ENCODE measurements around the gene CASK. TPM values are rescaled to one million over a fixed set of nuclear protein-coding genes. Genes with fewer than 3 reads are reported as not detected.

Gene CASK
- total RNA-seq, 1 donor = 55.4 TPM

DNA sequence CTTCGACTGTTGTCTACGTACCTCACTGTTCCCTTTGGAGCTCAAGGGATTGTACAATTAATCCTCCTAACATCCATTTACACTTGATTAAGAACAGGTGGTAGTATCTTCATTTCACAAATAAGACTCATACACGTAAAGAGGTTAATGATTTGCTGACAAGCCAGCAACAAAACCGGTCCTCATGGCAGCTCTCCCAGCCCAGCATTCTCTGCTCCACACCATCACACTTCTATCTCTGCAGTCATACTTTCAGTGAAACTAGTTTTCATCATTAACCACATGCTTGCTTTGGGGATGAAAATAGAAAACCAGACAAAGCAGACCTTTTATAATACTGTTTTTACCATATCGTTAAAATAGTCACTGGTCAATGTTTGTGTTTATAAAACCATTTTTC lies 28.7 kb upstream of the CASK start:
- H3K27me3 ChIP-seq (ENCODE audit: insufficient read depth, low read length) = peaks cover 4% of the 10 kb centered on the region

DNA sequence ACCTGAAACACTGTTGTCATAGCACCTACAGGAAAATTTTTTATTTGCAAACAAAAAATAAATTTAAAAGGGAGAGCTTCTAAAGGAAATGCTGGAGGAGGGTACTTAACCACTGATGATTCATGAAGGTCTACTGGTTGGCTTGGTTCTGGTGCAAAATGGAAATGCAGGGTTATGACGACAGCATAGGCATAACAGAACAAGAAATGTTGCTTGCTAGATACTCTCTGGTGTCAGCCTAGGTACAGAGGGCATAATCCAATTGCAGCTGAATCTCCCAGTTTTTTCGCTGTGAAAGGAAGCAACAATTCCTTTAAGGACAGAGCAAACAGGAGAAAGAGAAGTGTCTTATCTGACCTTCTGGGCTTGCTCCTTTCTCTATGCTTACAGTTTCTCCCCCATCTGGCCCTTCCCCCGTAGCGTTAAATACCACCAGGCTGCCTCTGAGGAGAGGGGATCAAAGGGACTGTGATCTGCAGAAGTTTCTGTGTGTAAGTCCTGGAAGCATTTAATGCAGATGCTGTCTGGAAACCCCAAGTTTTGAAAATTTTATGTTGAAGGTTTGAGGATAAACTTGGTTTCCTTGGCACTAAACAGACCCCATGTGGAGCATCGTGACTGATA lies 23.7 kb upstream of the CASK start:
- Histone ChIP-seq H3K79me2 (ENCODE audit: insufficient read depth, low read length) (no peaks in the 10 kb centered on the region), H3K4me1 (ENCODE audit: insufficient read depth, low read length) (no peaks in the 10 kb centered on the region), H3K36me3 (ENCODE audit: insufficient read depth, low read length) (no peaks in the 10 kb centered on the region), H3K27me3 (ENCODE audit: insufficient read depth, low read length) (peaks cover 2% of the 10 kb centered on the region), H3K4me3 (ENCODE audit: insufficient read depth, low read length) (no peak overlapping the region), H4K20me1 (ENCODE audit: insufficient read depth, low read length) (no peaks in the 10 kb centered on the region), H3K4me2 (ENCODE audit: insufficient read depth, low read length) (no peak overlapping the region), H3K27ac (ENCODE audit: low read depth, low read length) (no peak overlapping the region), H2AFZ (ENCODE audit: low read length) (no peak overlapping the region), H3K9me3 (ENCODE audit: low read depth, low read length) (no peaks in the 10 kb centered on the region)
- TF ChIP-seq, protein P1, sequence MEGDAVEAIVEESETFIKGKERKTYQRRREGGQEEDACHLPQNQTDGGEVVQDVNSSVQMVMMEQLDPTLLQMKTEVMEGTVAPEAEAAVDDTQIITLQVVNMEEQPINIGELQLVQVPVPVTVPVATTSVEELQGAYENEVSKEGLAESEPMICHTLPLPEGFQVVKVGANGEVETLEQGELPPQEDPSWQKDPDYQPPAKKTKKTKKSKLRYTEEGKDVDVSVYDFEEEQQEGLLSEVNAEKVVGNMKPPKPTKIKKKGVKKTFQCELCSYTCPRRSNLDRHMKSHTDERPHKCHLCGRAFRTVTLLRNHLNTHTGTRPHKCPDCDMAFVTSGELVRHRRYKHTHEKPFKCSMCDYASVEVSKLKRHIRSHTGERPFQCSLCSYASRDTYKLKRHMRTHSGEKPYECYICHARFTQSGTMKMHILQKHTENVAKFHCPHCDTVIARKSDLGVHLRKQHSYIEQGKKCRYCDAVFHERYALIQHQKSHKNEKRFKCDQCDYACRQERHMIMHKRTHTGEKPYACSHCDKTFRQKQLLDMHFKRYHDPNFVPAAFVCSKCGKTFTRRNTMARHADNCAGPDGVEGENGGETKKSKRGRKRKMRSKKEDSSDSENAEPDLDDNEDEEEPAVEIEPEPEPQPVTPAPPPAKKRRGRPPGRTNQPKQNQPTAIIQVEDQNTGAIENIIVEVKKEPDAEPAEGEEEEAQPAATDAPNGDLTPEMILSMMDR (IDR thresholded peaks at IDR 0.05; ENCODE audit: extremely low read depth, low read depth, low read length) = no peak
- DNase-seq (ENCODE audit: insufficient read length, low spot score, missing footprints) = no peak

More for the DNA sequence above, 28.7 kb upstream of the CASK start:
- no peaks in the 10 kb centered on the region for H3K9me3 ChIP-seq (ENCODE audit: low read depth, low read length)
- H3K36me3 ChIP-seq (ENCODE audit: insufficient read depth, low read length) = no peaks in the 10 kb centered on the region
- no peaks in the 10 kb centered on the region for H3K79me2 ChIP-seq (ENCODE audit: insufficient read depth, low read length)
- TF ChIP-seq, protein P1 (IDR thresholded peaks at IDR 0.05; ENCODE audit: extremely low read depth, low read depth, low read length) = no peak
- H3K27ac ChIP-seq (ENCODE audit: low read depth, low read length) = no peak overlapping the region
- no peak overlapping the region for H2AFZ ChIP-seq (ENCODE audit: low read length)
- H4K20me1 ChIP-seq (ENCODE audit: insufficient read depth, low read length) = no peaks in the 10 kb centered on the region
- H3K4me1 ChIP-seq (ENCODE audit: insufficient read depth, low read length) = no peaks in the 10 kb centered on the region
- no peak overlapping the region for H3K4me2 ChIP-seq (ENCODE audit: insufficient read depth, low read length)
- H3K4me3 ChIP-seq (ENCODE audit: insufficient read depth, low read length) = no peak overlapping the region
- no peak for DNase-seq (ENCODE audit: insufficient read length, low spot score, missing footprints)

DNA sequence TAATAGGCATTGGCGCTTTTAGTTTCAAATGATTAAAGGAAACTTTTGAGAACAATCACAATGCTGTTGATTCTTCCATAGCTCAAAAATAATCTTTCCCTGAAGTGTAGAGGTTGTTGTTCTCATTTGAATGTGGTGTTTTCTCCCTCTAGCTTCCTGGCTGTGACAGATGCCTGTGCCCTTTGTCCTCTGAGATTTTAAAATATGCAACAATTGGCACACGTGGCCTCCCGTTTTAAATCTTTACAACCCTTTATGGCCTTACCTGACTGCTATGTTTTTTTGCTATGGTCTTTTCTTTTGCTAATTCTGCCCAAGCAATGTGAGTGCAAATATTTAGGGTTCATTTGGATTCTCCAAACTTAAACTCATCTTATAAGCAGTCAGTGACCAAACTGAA lies 22.9 kb upstream of the CASK start:
- DNase-seq (ENCODE audit: insufficient read length, low spot score, missing footprints) = no peak
- no peaks in the 10 kb centered on the region for H3K4me1 ChIP-seq (ENCODE audit: insufficient read depth, low read length)
- H3K4me3 ChIP-seq (ENCODE audit: insufficient read depth, low read length) = no peak overlapping the region
- H4K20me1 ChIP-seq (ENCODE audit: insufficient read depth, low read length) = no peaks in the 10 kb centered on the region
- H3K79me2 ChIP-seq (ENCODE audit: insufficient read depth, low read length) = no peaks in the 10 kb centered on the region
- peaks cover 2% of the 10 kb centered on the region for H3K27me3 ChIP-seq (ENCODE audit: insufficient read depth, low read length)
- H3K4me2 ChIP-seq (ENCODE audit: insufficient read depth, low read length) = no peak overlapping the region
- TF ChIP-seq, protein P1 (IDR thresholded peaks at IDR 0.05; ENCODE audit: extremely low read depth, low read depth, low read length) = no peak
- H2AFZ ChIP-seq (ENCODE audit: low read length) = no peak overlapping the region
- H3K36me3 ChIP-seq (ENCODE audit: insufficient read depth, low read length) = no peaks in the 10 kb centered on the region
- no peak overlapping the region for H3K27ac ChIP-seq (ENCODE audit: low read depth, low read length)
- H3K9me3 ChIP-seq (ENCODE audit: low read depth, low read length) = no peaks in the 10 kb centered on the region

DNA sequence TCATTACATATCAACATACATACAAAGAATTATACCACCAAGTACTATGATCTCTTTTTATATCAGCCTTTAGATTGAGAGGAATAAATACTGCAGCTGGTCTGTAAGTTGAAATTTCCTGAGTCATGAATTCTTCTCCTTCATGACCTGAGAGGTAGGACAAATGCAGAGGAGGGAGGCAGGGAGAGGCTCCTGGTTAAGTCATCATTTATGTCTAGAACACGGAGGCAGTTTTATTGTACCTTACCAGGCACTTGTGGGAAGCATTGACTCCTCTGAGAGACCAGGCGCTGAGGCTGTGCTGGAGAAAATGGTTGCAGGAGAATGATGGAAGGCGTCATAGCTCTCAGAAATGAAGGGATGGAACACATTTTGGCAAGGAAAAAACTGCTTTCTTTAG lies 12.5 kb upstream of the CASK start:
- TF ChIP-seq, protein P1 (IDR thresholded peaks at IDR 0.05; ENCODE audit: extremely low read depth, low read depth, low read length) = no peak
- no peaks in the 10 kb centered on the region for H3K9me3 ChIP-seq (ENCODE audit: low read depth, low read length)
- no peak overlapping the region for H3K4me3 ChIP-seq (ENCODE audit: insufficient read depth, low read length)

More for the DNA sequence above, 12.5 kb upstream of the CASK start:
- Histone ChIP-seq H2AFZ (ENCODE audit: low read length) (no peak overlapping the region), H3K4me2 (ENCODE audit: insufficient read depth, low read length) (no peak overlapping the region), H4K20me1 (ENCODE audit: insufficient read depth, low read length) (no peaks in the 10 kb centered on the region), H3K79me2 (ENCODE audit: insufficient read depth, low read length) (no peaks in the 10 kb centered on the region), H3K27me3 (ENCODE audit: insufficient read depth, low read length) (no peaks in the 10 kb centered on the region), H3K27ac (ENCODE audit: low read depth, low read length) (no peak overlapping the region), H3K36me3 (ENCODE audit: insufficient read depth, low read length) (no peaks in the 10 kb centered on the region), H3K4me1 (ENCODE audit: insufficient read depth, low read length) (no peaks in the 10 kb centered on the region)
- no peak for DNase-seq (ENCODE audit: insufficient read length, low spot score, missing footprints)

Data from osteoblast (primary cell).